HL-60 (cell line): ENCODE measurements around the gene ERP27.

Source experiments
- CTCF ChIP-seq: IDR thresholded peaks from one replicate; pipeline ENCODE4 v1.5.1; 2011; ENCODE audit warnings: low read length, control low read depth, inconsistent platforms; ENCODE audit not compliant: insufficient read depth
- POLR2AphosphoS5 ChIP-seq: IDR thresholded peaks from 2 replicates; pipeline ENCODE4 v1.6.1; 2012; ENCODE audit warnings: low read depth
- TF ChIP-seq, protein P1 (sequence below): IDR thresholded peaks from 2 replicates; pipeline ENCODE4 v1.6.1; 2012; ENCODE audit warnings: low read depth; ENCODE audit not compliant: insufficient replicate concordance

- TF ChIP-seq CTCF (no peak), POLR2AphosphoS5 (no peak)
- TF ChIP-seq, protein P1, sequence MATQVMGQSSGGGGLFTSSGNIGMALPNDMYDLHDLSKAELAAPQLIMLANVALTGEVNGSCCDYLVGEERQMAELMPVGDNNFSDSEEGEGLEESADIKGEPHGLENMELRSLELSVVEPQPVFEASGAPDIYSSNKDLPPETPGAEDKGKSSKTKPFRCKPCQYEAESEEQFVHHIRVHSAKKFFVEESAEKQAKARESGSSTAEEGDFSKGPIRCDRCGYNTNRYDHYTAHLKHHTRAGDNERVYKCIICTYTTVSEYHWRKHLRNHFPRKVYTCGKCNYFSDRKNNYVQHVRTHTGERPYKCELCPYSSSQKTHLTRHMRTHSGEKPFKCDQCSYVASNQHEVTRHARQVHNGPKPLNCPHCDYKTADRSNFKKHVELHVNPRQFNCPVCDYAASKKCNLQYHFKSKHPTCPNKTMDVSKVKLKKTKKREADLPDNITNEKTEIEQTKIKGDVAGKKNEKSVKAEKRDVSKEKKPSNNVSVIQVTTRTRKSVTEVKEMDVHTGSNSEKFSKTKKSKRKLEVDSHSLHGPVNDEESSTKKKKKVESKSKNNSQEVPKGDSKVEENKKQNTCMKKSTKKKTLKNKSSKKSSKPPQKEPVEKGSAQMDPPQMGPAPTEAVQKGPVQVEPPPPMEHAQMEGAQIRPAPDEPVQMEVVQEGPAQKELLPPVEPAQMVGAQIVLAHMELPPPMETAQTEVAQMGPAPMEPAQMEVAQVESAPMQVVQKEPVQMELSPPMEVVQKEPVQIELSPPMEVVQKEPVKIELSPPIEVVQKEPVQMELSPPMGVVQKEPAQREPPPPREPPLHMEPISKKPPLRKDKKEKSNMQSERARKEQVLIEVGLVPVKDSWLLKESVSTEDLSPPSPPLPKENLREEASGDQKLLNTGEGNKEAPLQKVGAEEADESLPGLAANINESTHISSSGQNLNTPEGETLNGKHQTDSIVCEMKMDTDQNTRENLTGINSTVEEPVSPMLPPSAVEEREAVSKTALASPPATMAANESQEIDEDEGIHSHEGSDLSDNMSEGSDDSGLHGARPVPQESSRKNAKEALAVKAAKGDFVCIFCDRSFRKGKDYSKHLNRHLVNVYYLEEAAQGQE = no peak
These were observed 49.7 kb upstream of the ERP27 start for GRCh38 chr12:14988035-14988434.
